Renal pelvis (tissue), 4 donors: Measurements from ENCODE around the gene PFKL. TPM values are rescaled to one million over a fixed set of nuclear protein-coding genes. Genes with fewer than 3 reads are reported as not detected.
"Not testable (repeated sequence)": the region's sequence is repeated elsewhere in the genome, so short reads cannot be mapped to it uniquely, and the experiment has no call there.

ENCODE experiments used
- DNase-seq: peaks from one replicate; pipeline ENCODE4 v3.0.0-alpha.2; 2013
- polyA plus RNA-seq, 3 donors: library from polyadenylated mRNA; unstranded; fragments of 120-200 nt; gene quantifications; one replicate each; pipeline ENCODE4 v1.2.1, GENCODE V29; 2013; ENCODE audit not compliant: insufficient read length in 3 of 3

PFKL gene
- polyA plus RNA-seq, 3 donors, result 145 to 181 (median 180) TPM

DNA sequence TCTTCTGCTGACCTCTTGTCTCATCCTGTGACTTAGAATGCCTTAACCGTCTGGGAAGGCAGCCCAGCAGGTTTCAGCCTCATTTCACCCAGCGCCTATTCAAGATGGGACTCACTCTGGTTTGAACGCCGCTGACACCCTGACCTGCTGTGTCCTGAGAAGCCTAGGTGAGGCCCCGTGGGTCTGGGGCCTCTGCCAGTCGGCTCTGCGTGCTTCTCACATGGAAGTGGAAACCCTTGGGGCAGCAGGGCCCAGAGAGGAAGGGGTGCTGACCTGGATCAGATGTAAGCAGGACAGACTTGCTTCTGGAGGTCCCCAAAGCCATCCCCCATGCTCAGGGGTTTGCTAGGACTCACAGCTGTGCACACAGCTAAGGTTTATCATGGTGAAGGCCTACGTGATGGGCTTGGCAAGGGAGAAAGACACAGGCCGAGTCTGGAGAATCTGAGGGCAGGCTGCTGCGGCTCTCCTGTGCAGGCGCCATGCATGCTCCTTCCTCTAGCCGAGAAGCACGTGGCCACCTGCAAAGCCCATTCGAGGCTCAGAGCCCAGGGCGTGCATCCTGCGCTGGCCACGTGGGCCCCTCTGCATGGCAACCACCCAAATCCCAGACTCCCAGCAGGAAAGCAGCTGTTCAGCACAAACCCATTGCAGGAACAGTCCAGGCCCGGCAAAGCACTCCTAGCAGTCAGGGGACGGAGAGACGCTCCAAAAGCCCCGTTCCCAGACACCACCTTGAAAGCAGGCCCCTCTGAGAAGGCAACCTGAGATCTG lies 57.4 kb downstream of the PFKL start:
- no peak for DNase-seq

GRCh38 chr21:44359396-44359795 lies 59.5 kb downstream of the PFKL start:
- DNase-seq, result no peak

- DNase-seq, result no peak
These were observed 60.3 kb downstream of the PFKL start for GRCh38 chr21:44360159-44360558.

DNA sequence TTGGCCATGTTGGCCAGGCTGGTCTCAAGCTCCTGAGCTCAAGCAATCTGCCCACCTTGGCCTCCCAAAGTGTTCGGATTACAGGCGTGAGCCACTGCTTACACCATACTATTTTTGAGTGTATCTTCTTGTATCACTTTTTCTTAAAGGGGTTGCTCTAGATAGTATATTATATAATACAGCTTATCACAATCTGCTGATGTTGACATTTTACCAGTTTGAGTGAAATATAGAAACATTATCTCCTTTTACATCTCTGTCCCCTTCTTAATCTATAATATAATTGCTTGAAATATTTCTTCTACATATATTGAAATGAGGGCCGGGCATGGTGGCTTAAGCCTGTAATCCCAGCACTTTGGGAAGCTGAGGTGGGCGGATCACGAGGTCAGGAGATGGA lies 62.0 kb downstream of the PFKL start:
- not testable (repeated sequence) for DNase-seq

GRCh38 chr21:44363278-44363677 lies 63.4 kb downstream of the PFKL start:
- DNase-seq, result no peak

GRCh38 chr21:44364151-44365053 lies 64.5 kb downstream of the PFKL start:
- DNase-seq, result no peak

DNA sequence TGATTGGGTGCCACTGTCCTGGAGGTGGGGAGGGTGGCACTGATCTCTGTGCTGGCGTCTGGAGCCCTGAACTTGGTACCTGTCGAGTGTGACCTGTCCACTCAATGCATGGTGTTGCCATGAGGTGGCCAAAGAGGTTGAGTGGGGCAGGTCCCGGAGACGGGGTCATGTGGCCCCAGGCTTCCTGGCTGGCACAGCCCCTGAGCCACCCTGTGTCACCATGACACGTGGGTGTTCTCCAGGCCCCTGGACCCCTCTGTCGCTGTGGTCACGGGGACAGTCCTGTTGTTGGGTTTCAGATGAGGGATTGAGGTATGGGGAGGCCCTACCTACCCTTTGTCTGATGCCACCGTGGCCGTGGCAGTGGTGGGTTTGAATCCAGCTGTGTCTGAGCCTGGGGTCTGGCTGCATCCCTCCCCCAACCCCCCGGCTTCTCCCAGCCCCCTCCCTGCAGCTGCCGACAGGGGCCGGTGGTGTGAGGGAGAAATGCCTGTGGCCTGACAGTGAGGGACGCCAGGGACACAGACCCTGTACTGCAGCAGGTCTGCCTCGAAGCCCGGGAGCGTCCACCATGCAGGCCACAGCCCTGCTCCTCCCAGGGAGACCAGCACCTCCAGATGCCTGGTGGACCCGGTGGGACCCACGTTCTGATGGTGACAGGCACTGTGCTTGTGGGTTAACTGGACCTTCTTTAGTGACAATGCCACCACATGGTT lies 65.6 kb downstream of the PFKL start:
- DNase-seq, result no peak

DNA sequence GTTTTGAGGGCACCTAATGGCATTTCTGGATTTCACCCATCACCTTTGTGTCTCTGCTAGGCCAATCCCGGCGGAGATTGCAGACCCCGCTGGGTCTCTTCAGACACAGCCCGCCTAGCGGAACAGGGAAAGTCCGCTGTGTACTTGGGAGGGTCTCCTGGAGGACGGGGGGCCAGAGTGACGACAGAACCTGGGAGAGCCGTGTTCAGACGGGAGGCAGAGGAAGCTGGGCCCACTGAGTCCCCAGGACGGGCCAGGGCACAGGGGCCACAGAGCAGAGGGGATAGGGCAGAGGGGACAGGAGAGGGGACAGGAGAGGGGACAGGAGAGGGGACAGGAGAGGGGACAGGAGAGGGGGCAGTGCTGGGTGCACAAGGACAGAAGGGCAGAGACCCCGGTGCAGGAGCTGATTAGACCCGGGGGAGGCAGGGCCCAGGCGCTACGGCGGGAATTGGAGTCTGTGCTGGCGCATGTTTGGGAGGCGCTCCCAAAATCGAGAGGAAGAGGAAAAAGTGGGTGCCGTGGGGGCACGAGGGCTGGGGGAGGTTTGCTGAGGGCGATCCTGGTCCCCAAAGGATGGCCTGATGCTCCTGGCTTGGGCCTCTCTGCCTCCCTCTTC lies 66.2 kb downstream of the PFKL start:
- DNase-seq, result no peak

DNA sequence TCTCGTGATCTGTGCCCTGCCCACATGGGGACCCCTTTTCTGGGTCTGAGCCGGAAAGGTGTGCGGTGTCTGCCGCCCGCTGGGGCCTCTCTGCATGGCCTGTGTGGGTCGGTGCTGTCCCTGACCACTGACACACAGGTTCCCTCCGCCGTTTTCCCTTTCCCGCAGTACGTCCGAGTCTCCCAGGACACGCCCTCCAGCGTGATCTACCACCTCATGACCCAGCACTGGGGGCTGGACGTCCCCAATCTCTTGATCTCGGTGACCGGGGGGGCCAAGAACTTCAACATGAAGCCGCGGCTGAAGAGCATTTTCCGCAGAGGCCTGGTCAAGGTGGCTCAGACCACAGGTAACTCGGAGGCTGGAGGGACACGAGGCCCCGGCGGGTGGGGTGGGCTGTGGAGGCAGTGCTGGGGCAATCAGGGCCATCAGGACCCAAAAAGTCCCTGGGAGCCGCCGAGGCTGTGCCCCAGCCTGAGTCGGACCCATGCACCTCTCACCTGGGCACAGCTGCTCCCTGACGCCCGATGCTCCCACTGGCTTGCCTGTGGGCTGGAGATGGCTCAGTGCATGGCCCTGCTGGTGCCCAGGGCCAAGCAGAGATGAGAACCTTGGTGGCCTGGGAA lies 66.8 kb downstream of the PFKL start:
- no peak for DNase-seq

DNA sequence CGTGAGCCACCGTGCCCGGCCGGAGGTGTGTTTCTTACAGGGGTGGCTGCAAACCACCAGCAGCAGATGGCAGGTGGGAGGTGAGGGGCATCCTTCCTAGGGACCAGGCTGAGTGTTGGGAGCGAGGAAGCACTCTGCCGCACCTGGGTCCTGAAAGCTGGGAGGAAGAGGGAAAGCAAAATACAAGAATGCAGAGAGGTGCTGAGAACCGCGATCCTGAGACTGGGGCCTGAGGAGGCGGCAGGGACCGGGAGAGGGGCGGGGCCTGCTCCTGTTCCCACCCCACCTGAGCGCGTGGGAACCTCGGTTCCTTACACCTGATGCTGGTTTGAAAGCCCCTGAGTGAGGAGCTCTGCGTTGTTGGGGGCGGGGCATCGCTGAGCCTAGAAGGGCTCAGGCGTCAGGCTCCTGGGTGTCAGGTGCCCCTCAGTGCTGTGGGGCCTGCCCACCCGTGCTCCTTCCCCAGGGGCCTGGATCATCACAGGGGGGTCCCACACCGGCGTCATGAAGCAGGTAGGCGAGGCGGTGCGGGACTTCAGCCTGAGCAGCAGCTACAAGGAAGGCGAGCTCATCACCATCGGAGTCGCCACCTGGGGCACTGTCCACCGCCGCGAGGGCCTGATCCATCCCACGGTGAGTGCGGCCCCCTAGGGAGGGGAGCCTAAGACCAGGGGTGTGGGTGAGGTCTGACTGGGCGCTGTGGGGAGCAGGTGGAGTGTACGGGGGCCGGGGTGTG lies 69.0 kb downstream of the PFKL start:
- no peak for DNase-seq

GRCh38 chr21:44370027-44370735 lies 70.3 kb downstream of the PFKL start:
- peak; percentile 44 for DNase-seq

DNA sequence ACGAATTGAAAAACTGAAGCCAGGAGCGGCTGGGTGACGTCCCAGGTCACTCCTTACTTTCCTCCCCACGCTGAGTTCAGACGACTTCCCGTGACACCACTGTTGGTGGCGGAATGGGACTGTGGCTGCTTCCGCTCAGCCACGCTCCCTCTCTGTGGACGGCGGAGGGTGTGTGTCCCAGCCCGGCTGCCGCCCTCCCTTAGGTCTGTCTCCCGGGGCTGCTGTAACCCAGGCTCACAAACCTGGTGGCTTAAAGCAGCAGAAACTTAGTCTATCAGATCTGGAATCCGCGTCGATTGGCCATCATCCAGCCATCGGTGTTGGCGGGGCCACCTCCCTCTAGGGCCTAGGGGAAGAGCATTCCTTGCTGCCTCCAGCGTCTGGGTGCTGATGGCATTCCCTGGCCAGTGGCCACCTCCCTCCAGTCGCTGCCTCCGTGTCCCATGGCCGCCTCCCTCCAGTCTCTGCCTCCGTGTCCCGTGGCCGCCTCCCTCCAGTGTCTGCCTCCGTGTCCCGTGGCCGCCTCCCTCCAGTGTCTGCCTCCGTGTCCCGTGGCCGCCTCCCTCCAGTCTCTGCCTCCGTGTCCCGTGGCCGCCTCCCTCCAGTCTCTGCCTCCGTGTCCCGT lies 71.0 kb downstream of the PFKL start:
- no peak for DNase-seq

GRCh38 chr21:44371596-44371995 lies 71.7 kb downstream of the PFKL start:
- no peak for DNase-seq

DNA sequence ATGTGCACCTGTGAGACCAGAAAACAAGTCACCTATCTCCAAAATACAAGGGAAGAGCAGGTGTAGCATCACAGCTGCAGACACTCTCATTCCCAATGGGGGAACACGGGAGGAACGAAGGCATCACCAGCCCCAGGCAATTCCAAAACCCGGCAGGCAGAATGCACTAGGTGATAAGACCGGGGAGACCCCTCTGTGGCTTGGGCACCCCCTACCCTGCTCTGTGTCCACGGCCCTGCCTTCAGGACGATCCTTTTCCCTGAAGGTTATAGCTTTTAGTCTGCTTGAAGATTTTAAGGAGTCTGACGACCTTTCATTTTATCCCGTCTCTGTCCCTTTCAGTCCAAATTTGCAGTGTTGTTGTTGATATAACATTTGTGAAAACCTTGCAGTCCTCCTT lies 72.8 kb downstream of the PFKL start:
- no peak for DNase-seq

DNA sequence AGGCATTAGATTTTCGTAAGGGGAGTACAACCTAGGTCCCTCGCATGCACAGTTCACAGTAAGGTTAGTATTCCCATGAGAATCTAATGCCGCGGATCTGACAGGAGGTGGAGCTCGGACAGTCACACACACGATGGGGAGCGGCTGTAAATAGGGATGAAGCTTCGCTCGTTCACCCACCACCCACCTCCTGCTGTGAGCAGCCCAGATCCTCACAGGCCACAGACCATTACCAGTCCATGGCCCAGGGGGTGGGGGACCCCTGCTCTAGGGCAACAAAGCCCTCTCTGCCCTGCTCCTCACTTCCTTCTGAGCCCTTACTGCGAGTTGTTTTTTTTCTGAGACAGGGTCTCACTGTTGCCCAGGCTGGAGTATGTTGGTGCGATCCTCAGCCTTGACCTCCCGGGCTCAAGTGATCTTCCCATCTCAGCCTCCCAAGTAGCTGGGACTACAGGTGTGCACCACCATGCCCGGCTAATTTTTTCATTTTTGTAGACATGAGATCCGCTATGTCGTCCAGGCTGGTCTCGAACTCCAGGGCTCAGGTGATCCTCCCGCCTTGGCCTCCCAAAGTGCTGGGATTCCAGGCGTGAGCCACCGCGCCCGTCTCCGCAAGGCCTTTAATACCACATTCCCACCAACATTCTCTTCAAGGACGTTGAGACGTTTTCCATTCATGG lies 74.9 kb downstream of the PFKL start:
- DNase-seq, result no peak

- no peak for DNase-seq
These were observed 75.4 kb downstream of the PFKL start for GRCh38 chr21:44375281-44375651.

DNA sequence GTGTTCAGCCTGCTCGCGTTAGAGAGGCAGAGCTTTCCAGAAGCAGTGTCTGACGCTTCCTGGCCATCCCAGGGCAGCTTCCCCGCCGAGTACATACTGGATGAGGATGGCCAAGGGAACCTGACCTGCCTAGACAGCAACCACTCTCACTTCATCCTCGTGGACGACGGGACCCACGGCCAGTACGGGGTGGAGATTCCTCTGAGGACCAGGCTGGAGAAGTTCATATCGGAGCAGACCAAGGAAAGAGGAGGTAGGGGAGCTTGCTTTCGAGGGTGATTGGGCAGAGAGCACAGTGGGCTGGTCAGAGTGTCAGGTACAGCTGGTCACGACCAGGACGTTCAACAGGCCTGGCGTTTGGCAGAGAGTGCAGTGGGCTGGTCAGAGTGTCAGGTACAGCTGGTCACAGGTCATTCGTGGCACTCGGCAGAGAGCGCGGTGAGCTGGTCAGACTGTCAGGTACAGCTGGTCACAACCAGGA lies 75.9 kb downstream of the PFKL start:
- DNase-seq, result no peak

- DNase-seq, result no peak
These were observed 76.8 kb downstream of the PFKL start for GRCh38 chr21:44376606-44377005.
